ENCODE data around the gene DNAH8. TPM values are rescaled to one million over a fixed set of nuclear protein-coding genes. Genes with fewer than 3 reads are reported as not detected.
"Not testable (repeated sequence)": the region's sequence is repeated elsewhere in the genome, so short reads cannot be mapped to it uniquely, and the experiment has no call there.

The DNAH8 gene
- total RNA-seq, 1 donor from 2014 or later = 14.6 TPM

DNA sequence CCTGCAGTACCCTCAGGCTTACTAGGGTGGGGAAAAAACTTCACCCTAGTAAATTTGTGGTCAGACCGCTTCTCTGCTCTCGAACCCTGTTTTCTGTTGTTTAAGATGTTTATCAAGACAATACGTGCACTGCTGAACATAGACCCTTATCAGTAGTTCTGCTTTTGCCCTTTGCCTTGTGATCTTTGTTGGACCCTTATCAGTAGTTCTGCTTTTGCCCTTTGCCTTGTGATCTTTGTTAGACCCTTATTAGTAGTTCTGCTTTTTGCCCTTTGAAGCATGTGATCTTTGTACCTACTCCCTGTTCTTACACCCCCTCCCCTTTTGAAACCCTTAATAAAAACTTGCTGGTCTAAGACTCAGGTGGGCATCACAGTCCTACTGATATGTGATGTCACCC is 15.4 kb upstream of the DNAH8 start:
- not testable (repeated sequence) for H3K4me1 ChIP-seq (ENCODE audit: control insufficient read depth in 3 of 3, insufficient read depth in 3 of 3, low read length in 3 of 3); H3K9ac ChIP-seq (ENCODE audit: low read depth in 1 of 3, low read length in 3 of 3); H3K36me3 ChIP-seq (ENCODE audit: control insufficient read depth in 3 of 3, insufficient read depth in 3 of 3, low read length in 3 of 3); H3K27ac ChIP-seq (ENCODE audit: low read depth, low read length); H3K9me3 ChIP-seq (ENCODE audit: control insufficient read depth in 3 of 3, low read length in 3 of 3); H3K27me3 ChIP-seq (ENCODE audit: control insufficient read depth in 3 of 3, insufficient read depth in 3 of 3, low read length in 3 of 3); H3K4me3 ChIP-seq (ENCODE audit: low read length in 3 of 3)

DNA sequence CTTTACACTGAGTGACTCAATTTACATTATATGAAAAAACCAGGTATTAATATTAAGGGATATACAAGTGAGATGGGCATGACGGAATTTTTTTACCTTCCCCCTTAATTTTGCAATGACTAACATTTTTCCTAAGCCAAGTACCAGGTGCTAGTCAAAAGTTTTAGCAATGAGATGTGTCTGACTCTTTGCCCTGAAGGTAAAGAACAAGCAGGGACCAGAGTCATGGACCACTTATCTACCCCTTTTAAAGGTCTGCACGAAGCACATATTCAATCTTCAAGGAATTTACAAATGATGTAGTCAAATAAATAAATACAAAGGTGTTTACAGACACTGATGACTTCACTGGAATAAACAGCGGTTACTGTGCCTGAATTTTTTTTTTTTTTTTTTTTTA is 13.6 kb upstream of the DNAH8 start:
- H3K4me1 ChIP-seq (ENCODE audit: control insufficient read depth in 3 of 3, insufficient read depth in 3 of 3, low read length in 3 of 3) = peaks cover 5 to 8% (median 7%) of the 10 kb centered on the region in 3 donors
- no peak overlapping the region for H3K9ac ChIP-seq (ENCODE audit: low read depth in 1 of 3, low read length in 3 of 3)
- H3K27me3 ChIP-seq (ENCODE audit: control insufficient read depth in 3 of 3, insufficient read depth in 3 of 3, low read length in 3 of 3) = no peaks in the 10 kb centered on the region
- no peaks in the 10 kb centered on the region for H3K9me3 ChIP-seq (ENCODE audit: control insufficient read depth in 3 of 3, low read length in 3 of 3)
- H3K36me3 ChIP-seq (ENCODE audit: control insufficient read depth in 3 of 3, insufficient read depth in 3 of 3, low read length in 3 of 3) = peaks cover 0 to 2% (median 2%) of the 10 kb centered on the region in 3 donors
- no peak overlapping the region for H3K4me3 ChIP-seq (ENCODE audit: low read length in 3 of 3)
- no peak overlapping the region for H3K27ac ChIP-seq (ENCODE audit: low read depth, low read length)

DNA sequence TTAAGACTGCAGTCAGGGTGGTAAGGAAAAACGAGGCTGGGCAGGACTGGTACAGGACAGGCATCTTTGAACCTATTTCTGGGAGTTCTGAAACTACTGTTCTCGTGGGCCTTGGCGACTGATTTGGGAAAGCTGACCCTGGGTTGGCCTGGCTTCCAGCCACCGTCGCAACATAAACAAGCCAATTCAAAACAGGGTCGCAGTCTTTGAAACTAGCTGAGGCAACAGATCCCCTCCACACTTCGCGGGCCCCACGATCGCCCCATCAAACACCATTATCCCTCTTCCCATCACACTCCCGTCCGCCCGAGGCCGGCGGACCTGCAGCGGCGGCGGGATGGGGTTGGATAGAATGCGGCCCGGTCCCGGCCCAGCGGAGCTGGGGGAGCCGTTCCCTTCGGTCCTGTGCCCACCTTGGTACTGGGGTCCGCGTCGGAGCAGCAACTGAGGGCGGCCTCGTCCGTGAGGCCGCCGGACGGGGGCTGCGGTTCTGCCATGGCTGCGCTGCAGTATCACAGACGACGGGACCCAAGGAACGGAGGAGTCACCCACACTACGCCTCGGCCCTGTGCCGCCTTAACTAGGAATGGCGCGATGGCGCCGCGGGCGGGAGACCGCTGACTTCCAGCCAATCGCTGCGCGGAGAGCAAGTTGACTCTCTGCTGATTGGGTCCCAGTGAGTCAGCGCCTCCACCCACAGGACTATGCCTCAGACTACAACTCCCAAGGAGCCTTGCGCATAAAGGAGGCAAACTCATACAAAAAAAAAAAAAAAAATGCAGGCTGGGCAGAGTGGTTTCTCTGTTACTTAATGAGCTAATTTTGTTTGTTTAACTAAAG is 12.3 kb upstream of the DNAH8 start, which contains the start of gene GLO1:
GLO1 (minus strand) TSS at position 588 of the 840 bp plus-strand sequence; CDS start at position 497, 91 bp downstream.
- H3K27me3 ChIP-seq (ENCODE audit: control insufficient read depth in 3 of 3, insufficient read depth in 3 of 3, low read length in 3 of 3) = no peaks in the 10 kb centered on the region
- H3K4me3 ChIP-seq (ENCODE audit: low read length in 3 of 3) = peak within 1 kb of the TSS; percentile 88 to 90 (median 88)
- peak within 1 kb of the TSS; percentile 90 for H3K27ac ChIP-seq (ENCODE audit: low read depth, low read length)
- H3K9ac ChIP-seq (ENCODE audit: low read depth in 1 of 3, low read length in 3 of 3) = peak within 1 kb of the TSS; percentile 85 to 95 (median 87)
- no peaks in the 10 kb centered on the region for H3K9me3 ChIP-seq (ENCODE audit: control insufficient read depth in 3 of 3, low read length in 3 of 3)
- peaks cover 5 to 8% (median 7%) of the 10 kb centered on the region in 3 donors for H3K4me1 ChIP-seq (ENCODE audit: control insufficient read depth in 3 of 3, insufficient read depth in 3 of 3, low read length in 3 of 3)
- peaks cover 0 to 2% (median 2%) of the 10 kb centered on the region in 3 donors for H3K36me3 ChIP-seq (ENCODE audit: control insufficient read depth in 3 of 3, insufficient read depth in 3 of 3, low read length in 3 of 3)

DNA sequence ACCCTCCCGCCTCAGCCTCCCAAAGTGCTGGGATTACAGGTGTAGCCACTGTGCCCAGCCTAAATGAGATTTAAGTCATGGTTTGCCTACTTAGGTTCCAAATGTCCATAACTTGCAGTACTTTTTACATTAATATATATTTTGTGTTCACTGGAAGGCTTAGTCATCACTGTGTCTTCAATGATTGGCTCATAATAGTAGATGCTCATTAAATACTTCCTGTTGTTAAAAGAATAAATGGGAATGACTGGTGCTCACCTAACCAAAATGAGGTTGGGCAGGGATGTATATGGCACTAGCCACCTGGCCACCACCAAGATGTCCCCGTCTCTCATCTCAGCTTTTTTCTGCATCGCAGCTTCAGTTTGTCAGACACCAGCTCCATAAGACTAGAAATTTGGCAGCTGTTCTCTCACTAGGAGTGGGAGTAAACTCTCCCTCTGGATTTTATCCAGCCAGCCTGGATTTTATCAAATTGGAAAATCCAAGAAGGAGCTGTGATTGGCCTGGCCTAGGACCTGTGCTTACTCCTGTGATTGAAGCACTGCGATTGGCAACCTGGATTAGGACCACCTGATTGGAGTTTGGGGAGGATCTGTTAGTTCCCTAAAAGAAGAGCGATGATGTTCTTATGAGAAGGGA is 11.0 kb upstream of the DNAH8 start:
- Histone ChIP-seq H3K4me1 (ENCODE audit: control insufficient read depth in 3 of 3, insufficient read depth in 3 of 3, low read length in 3 of 3) (peaks cover 5 to 8% (median 7%) of the 10 kb centered on the region in 3 donors), H3K27me3 (ENCODE audit: control insufficient read depth in 3 of 3, insufficient read depth in 3 of 3, low read length in 3 of 3) (no peaks in the 10 kb centered on the region), H3K4me3 (ENCODE audit: low read length in 3 of 3) (no peak overlapping the region), H3K9me3 (ENCODE audit: control insufficient read depth in 3 of 3, low read length in 3 of 3) (no peaks in the 10 kb centered on the region), H3K9ac (ENCODE audit: low read depth in 1 of 3, low read length in 3 of 3) (peak overlapping the region in 1 of 3 donors; percentile 8), H3K27ac (ENCODE audit: low read depth, low read length) (no peak overlapping the region), H3K36me3 (ENCODE audit: control insufficient read depth in 3 of 3, insufficient read depth in 3 of 3, low read length in 3 of 3) (peaks cover 0 to 2% (median 2%) of the 10 kb centered on the region in 3 donors)

DNA sequence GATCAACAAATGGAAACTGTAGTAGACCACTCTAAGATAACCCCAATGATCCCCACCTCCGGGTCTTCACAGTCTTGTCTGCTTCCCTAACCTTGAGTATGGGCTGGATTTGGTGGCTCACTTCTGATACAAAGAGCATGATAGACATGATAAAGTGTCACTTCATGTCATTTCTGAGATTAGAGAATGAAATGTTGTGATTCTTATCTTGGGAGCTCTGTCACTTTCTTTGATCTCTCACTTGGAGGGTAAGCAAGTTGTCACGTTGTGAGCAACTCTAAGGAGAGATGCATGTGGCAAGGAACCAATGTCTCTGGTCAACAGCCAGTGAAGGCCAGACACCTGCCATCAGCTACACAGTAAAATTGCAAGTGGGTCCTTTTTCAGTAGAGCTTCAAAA is 9.2 kb upstream of the DNAH8 start:
- no peaks in the 10 kb centered on the region for H3K9me3 ChIP-seq (ENCODE audit: control insufficient read depth in 3 of 3, low read length in 3 of 3)
- H3K4me3 ChIP-seq (ENCODE audit: low read length in 3 of 3) = no peak overlapping the region
- H3K9ac ChIP-seq (ENCODE audit: low read depth in 1 of 3, low read length in 3 of 3) = no peak overlapping the region
- no peak overlapping the region for H3K27ac ChIP-seq (ENCODE audit: low read depth, low read length)
- H3K27me3 ChIP-seq (ENCODE audit: control insufficient read depth in 3 of 3, insufficient read depth in 3 of 3, low read length in 3 of 3) = no peaks in the 10 kb centered on the region
- H3K36me3 ChIP-seq (ENCODE audit: control insufficient read depth in 3 of 3, insufficient read depth in 3 of 3, low read length in 3 of 3) = peaks cover 0 to 2% (median 0%) of the 10 kb centered on the region in 3 donors
- H3K4me1 ChIP-seq (ENCODE audit: control insufficient read depth in 3 of 3, insufficient read depth in 3 of 3, low read length in 3 of 3) = peaks cover 5 to 8% (median 7%) of the 10 kb centered on the region in 3 donors

DNA sequence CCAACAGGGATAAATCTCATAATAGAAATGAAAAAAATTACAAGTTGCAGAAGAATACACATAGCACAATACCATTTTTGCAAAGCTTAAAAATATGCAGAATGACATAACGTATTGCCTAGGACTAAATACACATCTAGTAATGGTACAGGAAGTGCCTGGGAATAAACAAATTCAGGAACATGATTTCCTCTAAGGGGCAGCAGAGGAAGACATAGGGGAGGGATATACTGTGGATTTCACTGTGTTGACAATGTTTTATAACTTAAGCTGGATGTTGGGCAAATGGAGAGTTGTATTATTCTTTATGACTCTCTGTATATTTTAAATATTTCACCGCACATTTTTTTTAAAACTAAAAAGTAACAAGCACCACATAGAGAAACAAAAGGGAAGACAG is 6.6 kb upstream of the DNAH8 start:
- Histone ChIP-seq H3K9ac (ENCODE audit: low read depth in 1 of 3, low read length in 3 of 3) (no peak overlapping the region), H3K27me3 (ENCODE audit: control insufficient read depth in 3 of 3, insufficient read depth in 3 of 3, low read length in 3 of 3) (peaks cover 0 to 2% (median under 1%) of the 10 kb centered on the region in 3 donors), H3K4me1 (ENCODE audit: control insufficient read depth in 3 of 3, insufficient read depth in 3 of 3, low read length in 3 of 3) (no peaks in the 10 kb centered on the region), H3K4me3 (ENCODE audit: low read length in 3 of 3) (no peak overlapping the region), H3K9me3 (ENCODE audit: control insufficient read depth in 3 of 3, low read length in 3 of 3) (no peaks in the 10 kb centered on the region), H3K27ac (ENCODE audit: low read depth, low read length) (no peak overlapping the region), H3K36me3 (ENCODE audit: control insufficient read depth in 3 of 3, insufficient read depth in 3 of 3, low read length in 3 of 3) (no peaks in the 10 kb centered on the region)

DNA sequence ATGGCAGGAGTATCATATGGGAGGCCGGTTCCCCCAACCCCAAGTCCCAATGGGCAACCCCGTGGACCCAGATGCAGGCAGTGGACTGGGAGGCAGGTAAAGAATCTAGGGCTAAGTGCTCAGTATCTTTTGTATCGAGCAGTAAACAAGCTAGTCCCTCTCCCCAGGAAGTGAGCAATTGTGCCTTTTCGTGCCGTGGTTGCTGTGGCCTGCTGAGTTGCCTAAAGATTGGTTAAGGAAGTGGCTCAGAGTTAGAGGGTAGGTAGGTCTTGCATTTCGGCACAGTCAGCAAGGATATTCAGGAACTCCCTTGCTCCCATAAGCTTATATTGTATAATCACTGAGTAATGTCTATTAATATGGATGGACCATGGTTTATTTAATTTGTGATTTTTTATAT is 1.3 kb upstream of the DNAH8 start:
- H3K27ac ChIP-seq (ENCODE audit: low read depth, low read length) = no peak overlapping the region
- peaks cover 18 to 29% (median 29%) of the 10 kb centered on the region in 3 donors for H3K27me3 ChIP-seq (ENCODE audit: control insufficient read depth in 3 of 3, insufficient read depth in 3 of 3, low read length in 3 of 3)
- H3K4me3 ChIP-seq (ENCODE audit: low read length in 3 of 3) = no peak overlapping the region

DNA sequence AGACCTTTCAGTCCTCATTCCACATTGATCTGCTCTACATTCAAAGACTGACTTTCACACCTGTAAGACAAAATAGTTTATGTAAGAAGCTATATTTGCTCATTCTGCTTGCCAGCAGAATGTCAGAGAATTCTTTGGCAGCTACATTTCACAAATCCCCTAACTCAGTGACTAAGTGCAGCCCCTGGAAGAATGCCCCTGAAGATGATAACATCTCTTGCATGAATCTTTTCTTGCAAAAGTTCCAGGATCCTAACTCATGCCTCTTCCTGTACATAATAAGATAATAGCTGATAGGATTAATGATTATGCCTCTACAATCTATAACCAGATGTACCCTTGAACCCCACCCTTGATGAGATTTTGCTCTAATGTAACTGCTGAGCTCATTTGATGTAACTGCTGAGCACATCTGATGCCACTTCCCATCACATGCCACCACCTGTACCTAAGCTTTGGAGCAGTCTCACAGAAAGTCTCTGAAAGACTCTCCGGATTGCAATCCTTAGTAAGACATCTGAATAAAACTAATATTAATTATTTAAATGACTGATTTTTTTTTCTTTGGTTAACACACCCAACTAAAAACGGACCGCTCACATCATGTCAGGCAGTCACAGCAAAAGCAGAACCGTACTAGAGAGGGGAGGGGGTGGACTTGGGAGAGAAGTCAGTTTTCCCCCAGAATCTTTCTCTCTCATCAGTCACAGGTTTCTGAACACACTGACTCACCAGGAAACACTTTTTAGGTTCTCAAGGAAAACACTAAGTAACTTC is 684 bp upstream of the DNAH8 start:
- Histone ChIP-seq H3K9me3 (ENCODE audit: control insufficient read depth in 3 of 3, low read length in 3 of 3) (no peaks in the 10 kb centered on the region), H3K4me1 (ENCODE audit: control insufficient read depth in 3 of 3, insufficient read depth in 3 of 3, low read length in 3 of 3) (peaks cover 3 to 6% (median 3%) of the 10 kb centered on the region in 3 donors), H3K36me3 (ENCODE audit: control insufficient read depth in 3 of 3, insufficient read depth in 3 of 3, low read length in 3 of 3) (no peaks in the 10 kb centered on the region), H3K27me3 (ENCODE audit: control insufficient read depth in 3 of 3, insufficient read depth in 3 of 3, low read length in 3 of 3) (peaks cover 20 to 32% (median 29%) of the 10 kb centered on the region in 3 donors), H3K9ac (ENCODE audit: low read depth in 1 of 3, low read length in 3 of 3) (no peak overlapping the region), H3K27ac (ENCODE audit: low read depth, low read length) (no peak overlapping the region), H3K4me3 (ENCODE audit: low read length in 3 of 3) (no peak overlapping the region)

More for the DNA sequence above, 1.3 kb upstream of the DNAH8 start:
- no peaks in the 10 kb centered on the region for H3K36me3 ChIP-seq (ENCODE audit: control insufficient read depth in 3 of 3, insufficient read depth in 3 of 3, low read length in 3 of 3)
- no peaks in the 10 kb centered on the region for H3K9me3 ChIP-seq (ENCODE audit: control insufficient read depth in 3 of 3, low read length in 3 of 3)
- H3K4me1 ChIP-seq (ENCODE audit: control insufficient read depth in 3 of 3, insufficient read depth in 3 of 3, low read length in 3 of 3) = peaks cover 3 to 6% (median 3%) of the 10 kb centered on the region in 3 donors
- H3K9ac ChIP-seq (ENCODE audit: low read depth in 1 of 3, low read length in 3 of 3) = no peak overlapping the region

DNA sequence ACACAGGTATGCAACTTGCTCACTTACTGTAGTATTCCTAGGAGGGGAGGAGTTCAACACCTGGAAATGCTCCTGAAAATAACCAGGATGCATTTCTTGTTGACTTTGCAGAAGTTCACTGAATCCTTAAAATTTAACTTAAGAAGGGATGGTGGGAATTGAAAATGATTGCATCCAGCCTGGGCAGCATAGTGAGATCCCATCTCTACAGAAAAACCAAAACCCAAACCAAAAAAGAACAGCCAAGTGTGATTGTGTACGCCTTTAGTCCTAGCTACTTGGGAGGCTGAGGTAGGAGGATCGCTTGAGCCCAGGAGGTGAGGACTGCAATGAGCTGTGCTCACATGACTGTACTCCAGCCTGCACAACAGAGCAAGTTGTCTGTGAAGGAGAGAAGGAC is 1.7 kb downstream of the DNAH8 start:
- Histone ChIP-seq H3K9me3 (ENCODE audit: control insufficient read depth in 3 of 3, low read length in 3 of 3) (no peaks in the 10 kb centered on the region), H3K4me1 (ENCODE audit: control insufficient read depth in 3 of 3, insufficient read depth in 3 of 3, low read length in 3 of 3) (peaks cover 3 to 6% (median 3%) of the 10 kb centered on the region in 3 donors), H3K27ac (ENCODE audit: low read depth, low read length) (no peak overlapping the region), H3K36me3 (ENCODE audit: control insufficient read depth in 3 of 3, insufficient read depth in 3 of 3, low read length in 3 of 3) (no peaks in the 10 kb centered on the region), H3K27me3 (ENCODE audit: control insufficient read depth in 3 of 3, insufficient read depth in 3 of 3, low read length in 3 of 3) (peaks cover 29 to 35% (median 32%) of the 10 kb centered on the region in 3 donors), H3K4me3 (ENCODE audit: low read length in 3 of 3) (no peak overlapping the region), H3K9ac (ENCODE audit: low read depth in 1 of 3, low read length in 3 of 3) (no peak overlapping the region)

Measured in skeletal muscle tissue (tissue), 4 donors.